Measurements from ENCODE around the gene TMEM31. TPM values are rescaled to one million over a fixed set of nuclear protein-coding genes. Genes with fewer than 3 reads are reported as not detected.
A peak's percentile ranks its signal among the peaks of the same experiment; 100 is the strongest.

TMEM31 gene
- total RNA-seq, 1 donor from 2014 or later, result not detected

- DNase-seq (ENCODE audit: low spot score), result peak; percentile 67
- Mint-ChIP-seq H3K27me3 (ENCODE audit: unreplicated experiment) (no peaks in the 10 kb centered on the region), H3K4me1 (ENCODE audit: unreplicated experiment) (no peaks in the 10 kb centered on the region), H3K36me3 (ENCODE audit: low read depth, unreplicated experiment) (peaks cover 7% of the 10 kb centered on the region), H3K9me3 (ENCODE audit: unreplicated experiment) (no peaks in the 10 kb centered on the region), H3K4me3 (ENCODE audit: unreplicated experiment) (no peak within 1 kb of the TSS), H3K27ac (ENCODE audit: unreplicated experiment) (no peak within 1 kb of the TSS)
- TF ChIP-seq, protein P1, sequence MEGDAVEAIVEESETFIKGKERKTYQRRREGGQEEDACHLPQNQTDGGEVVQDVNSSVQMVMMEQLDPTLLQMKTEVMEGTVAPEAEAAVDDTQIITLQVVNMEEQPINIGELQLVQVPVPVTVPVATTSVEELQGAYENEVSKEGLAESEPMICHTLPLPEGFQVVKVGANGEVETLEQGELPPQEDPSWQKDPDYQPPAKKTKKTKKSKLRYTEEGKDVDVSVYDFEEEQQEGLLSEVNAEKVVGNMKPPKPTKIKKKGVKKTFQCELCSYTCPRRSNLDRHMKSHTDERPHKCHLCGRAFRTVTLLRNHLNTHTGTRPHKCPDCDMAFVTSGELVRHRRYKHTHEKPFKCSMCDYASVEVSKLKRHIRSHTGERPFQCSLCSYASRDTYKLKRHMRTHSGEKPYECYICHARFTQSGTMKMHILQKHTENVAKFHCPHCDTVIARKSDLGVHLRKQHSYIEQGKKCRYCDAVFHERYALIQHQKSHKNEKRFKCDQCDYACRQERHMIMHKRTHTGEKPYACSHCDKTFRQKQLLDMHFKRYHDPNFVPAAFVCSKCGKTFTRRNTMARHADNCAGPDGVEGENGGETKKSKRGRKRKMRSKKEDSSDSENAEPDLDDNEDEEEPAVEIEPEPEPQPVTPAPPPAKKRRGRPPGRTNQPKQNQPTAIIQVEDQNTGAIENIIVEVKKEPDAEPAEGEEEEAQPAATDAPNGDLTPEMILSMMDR (IDR thresholded peaks at IDR 0.05; ENCODE audit: unreplicated experiment), result no peak
Observed at GRCh38 chrX:103686199-103687072, 24.3 kb upstream of the TMEM31 start, which contains the start of gene MORF4L2. Gene MORF4L2, minus strand, starts transcription at chrX:103686699. Its CDS starts 9,672 bp downstream, at chrX:103677027.

GRCh38 chrX:103687073-103687695 lies 23.5 kb upstream of the TMEM31 start:
- Mint-ChIP-seq H3K27me3 (ENCODE audit: unreplicated experiment) (no peaks in the 10 kb centered on the region), H3K36me3 (ENCODE audit: low read depth, unreplicated experiment) (peaks cover 7% of the 10 kb centered on the region), H3K27ac (ENCODE audit: unreplicated experiment) (no peak overlapping the region), H3K9me3 (ENCODE audit: unreplicated experiment) (no peaks in the 10 kb centered on the region), H3K4me3 (ENCODE audit: unreplicated experiment) (no peak overlapping the region), H3K4me1 (ENCODE audit: unreplicated experiment) (no peaks in the 10 kb centered on the region)
- TF ChIP-seq, protein P1 (IDR thresholded peaks at IDR 0.05; ENCODE audit: unreplicated experiment), result peak; percentile 28
- DNase-seq (ENCODE audit: low spot score), result peak; percentile 72

- no peaks in the 10 kb centered on the region for H3K9me3 Mint-ChIP-seq (ENCODE audit: unreplicated experiment)
- H3K4me1 Mint-ChIP-seq (ENCODE audit: unreplicated experiment), result no peaks in the 10 kb centered on the region
- H3K4me3 Mint-ChIP-seq (ENCODE audit: unreplicated experiment), result no peak overlapping the region
- TF ChIP-seq, protein P1 (IDR thresholded peaks at IDR 0.05; ENCODE audit: unreplicated experiment), result peak; percentile 24
- H3K27me3 Mint-ChIP-seq (ENCODE audit: unreplicated experiment), result no peaks in the 10 kb centered on the region
- H3K36me3 Mint-ChIP-seq (ENCODE audit: low read depth, unreplicated experiment), result peaks cover 7% of the 10 kb centered on the region
- DNase-seq (ENCODE audit: low spot score), result peak; percentile 68
- H3K27ac Mint-ChIP-seq (ENCODE audit: unreplicated experiment), result no peak overlapping the region
Observed at GRCh38 chrX:103687696-103688201, 23.0 kb upstream of the TMEM31 start.

DNA sequence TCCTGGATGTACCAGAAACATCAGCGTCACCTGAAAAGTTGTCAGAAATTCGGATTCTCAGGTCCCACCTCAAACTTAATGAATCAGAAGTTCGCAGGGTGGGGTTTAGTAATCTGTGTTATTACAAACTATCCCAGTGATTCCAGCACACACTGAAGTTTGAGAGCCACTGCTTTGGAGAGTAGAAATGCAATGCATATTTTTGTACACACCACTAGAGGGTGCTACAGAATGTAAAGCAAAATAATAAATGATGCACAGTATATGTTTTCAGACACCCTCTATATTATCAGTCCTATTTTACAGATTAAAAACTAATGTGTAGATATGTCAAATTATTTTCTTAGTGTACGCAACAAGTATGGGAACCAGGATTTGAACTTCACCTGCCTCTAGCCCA lies 21.8 kb upstream of the TMEM31 start:
- H3K4me1 Mint-ChIP-seq (ENCODE audit: unreplicated experiment), result no peaks in the 10 kb centered on the region
- no peak for DNase-seq (ENCODE audit: low spot score)
- H3K27me3 Mint-ChIP-seq (ENCODE audit: unreplicated experiment), result no peaks in the 10 kb centered on the region
- H3K36me3 Mint-ChIP-seq (ENCODE audit: low read depth, unreplicated experiment), result peaks cover 2% of the 10 kb centered on the region
- TF ChIP-seq, protein P1 (IDR thresholded peaks at IDR 0.05; ENCODE audit: unreplicated experiment), result peak; percentile 64
- no peak overlapping the region for H3K27ac Mint-ChIP-seq (ENCODE audit: unreplicated experiment)
- no peaks in the 10 kb centered on the region for H3K9me3 Mint-ChIP-seq (ENCODE audit: unreplicated experiment)
- no peak overlapping the region for H3K4me3 Mint-ChIP-seq (ENCODE audit: unreplicated experiment)

Measured in endothelial cell (in vitro differentiated cells).